Measurements from ENCODE around the gene CC2D2B.

- TF ChIP-seq U2AF1 (optimal IDR thresholded peaks at IDR 0.05; ENCODE audit: low read depth, low read length) (no peak), KLF6 (CRISPR knock-in tag; IDR thresholded peaks at IDR 0.05) (no peak), EZH2 (conservative IDR thresholded peaks at IDR 0.05; ENCODE audit: low read depth, low read length) (no peak), ZSCAN20 (CRISPR knock-in tag; IDR thresholded peaks at IDR 0.05; ENCODE audit: borderline replicate concordance) (no peak), ZNF24 (IDR thresholded peaks at IDR 0.05) (no peak), MAZ (IDR thresholded peaks at IDR 0.05; ENCODE audit: borderline replicate concordance, low read depth, low read length) (no peak), MAZ (CRISPR knock-in tag; IDR thresholded peaks at IDR 0.05; ENCODE audit: low read depth) (no peak), NFIC (IDR thresholded peaks at IDR 0.05; ENCODE audit: low read length) (no peak)
These were observed 165.9 kb downstream of the CC2D2B start for GRCh38 chr10:96073722-96074121.
